ENCODE measurements around the gene VTA1. TPM values are rescaled to one million over a fixed set of nuclear protein-coding genes. Genes with fewer than 3 reads are reported as not detected.
"Not testable (repeated sequence)": the region's sequence is repeated elsewhere in the genome, so short reads cannot be mapped to it uniquely, and the experiment has no call there.

VTA1 gene
- total RNA-seq, 1 experiment from 2014 or later: 55.1 TPM

GRCh38 chr6:142132625-142133024, 14.4 kb upstream of the VTA1 start, which contains the start of gene GJE1:
Gene GJE1, plus strand, starts transcription at chr6:142132925. Its CDS starts 234 bp downstream, at chr6:142133159.
- CTCF ChIA-PET: no interaction called here
- BruUV-seq (replicated peaks): no TSS peak
- TF ChIP-seq CTCF (IDR thresholded peaks at IDR 0.05; ENCODE audit: insufficient read depth in 1 of 2, low read depth in 1 of 2, low read length in 1 of 2, severe bottlenecking in 1 of 2, unreplicated experiment in 1 of 2): no peak

GRCh38 chr6:142138876-142139275, 8.2 kb upstream of the VTA1 start:
- CTCF ChIA-PET: no interaction called here
- Mint-ChIP-seq H3K27ac (ENCODE audit: unreplicated experiment) (no peak overlapping the region), H3K4me1 (ENCODE audit: low read depth, unreplicated experiment) (no peaks in the 10 kb centered on the region), H3K9me3 (ENCODE audit: unreplicated experiment) (no peaks in the 10 kb centered on the region), H3K27me3 (ENCODE audit: insufficient read depth, unreplicated experiment) (peaks cover 6% of the 10 kb centered on the region), H3K4me3 (ENCODE audit: unreplicated experiment) (no peak overlapping the region), H3K36me3 (ENCODE audit: insufficient read depth, unreplicated experiment) (no peaks in the 10 kb centered on the region)
- Histone ChIP-seq H3K27me3 (replicated peaks; ENCODE audit: control insufficient read depth, insufficient read depth, low read length) (no peaks in the 10 kb centered on the region), H3K4me1 (no peaks in the 10 kb centered on the region), H3K36me3 (ENCODE audit: control insufficient read depth, insufficient read depth, low read length) (no peaks in the 10 kb centered on the region), H3K9me3 (no peaks in the 10 kb centered on the region), H3K4me3 (ENCODE audit: low read depth, low read length) (no peak overlapping the region)
- intact Hi-C loops (cut with micrococcal nuclease; ENCODE audit: unreplicated experiment): no loop called here
- TF ChIP-seq CTCF (IDR thresholded peaks at IDR 0.05; ENCODE audit: insufficient read depth in 1 of 2, low read depth in 1 of 2, low read length in 1 of 2, severe bottlenecking in 1 of 2, unreplicated experiment in 1 of 2): no peak
- BruUV-seq (replicated peaks): no TSS peak
- POLR2A ChIA-PET: no interaction called here
- no peak for DNase-seq

More at GRCh38 chr6:142132625-142133024, 14.4 kb upstream of the VTA1 start, which contains the start of gene GJE1:
- no peak within 1 kb of the TSS for H3K4me3 Mint-ChIP-seq (ENCODE audit: unreplicated experiment)
- no peaks in the 10 kb centered on the region for H3K9me3 ChIP-seq
- peaks cover 11% of the 10 kb centered on the region for H3K27me3 Mint-ChIP-seq (ENCODE audit: insufficient read depth, unreplicated experiment)
- no peaks in the 10 kb centered on the region for H3K4me1 ChIP-seq
- no peaks in the 10 kb centered on the region for H3K4me1 Mint-ChIP-seq (ENCODE audit: low read depth, unreplicated experiment)
- H3K36me3 Mint-ChIP-seq (ENCODE audit: insufficient read depth, unreplicated experiment): no peaks in the 10 kb centered on the region
- H3K9me3 Mint-ChIP-seq (ENCODE audit: unreplicated experiment): no peaks in the 10 kb centered on the region
- H3K36me3 ChIP-seq (ENCODE audit: control insufficient read depth, insufficient read depth, low read length): no peaks in the 10 kb centered on the region
- POLR2A ChIA-PET: no interaction called here
- H3K27ac Mint-ChIP-seq (ENCODE audit: unreplicated experiment): no peak within 1 kb of the TSS
- intact Hi-C loops (cut with micrococcal nuclease; ENCODE audit: unreplicated experiment): no loop called here
- no peaks in the 10 kb centered on the region for H3K27me3 ChIP-seq (replicated peaks; ENCODE audit: control insufficient read depth, insufficient read depth, low read length)
- no peak for DNase-seq
- H3K4me3 ChIP-seq (ENCODE audit: low read depth, low read length): no peak within 1 kb of the TSS

- H3K27me3 ChIP-seq (replicated peaks; ENCODE audit: control insufficient read depth, insufficient read depth, low read length); H3K4me1 ChIP-seq; H3K27ac Mint-ChIP-seq (ENCODE audit: unreplicated experiment); H3K9me3 ChIP-seq; intact Hi-C loops (cut with micrococcal nuclease; ENCODE audit: unreplicated experiment); DNase-seq; H3K36me3 Mint-ChIP-seq (ENCODE audit: insufficient read depth, unreplicated experiment); BruUV-seq (replicated peaks); H3K4me3 Mint-ChIP-seq (ENCODE audit: unreplicated experiment); H3K4me1 Mint-ChIP-seq (ENCODE audit: low read depth, unreplicated experiment); H3K9me3 Mint-ChIP-seq (ENCODE audit: unreplicated experiment); POLR2A ChIA-PET; H3K4me3 ChIP-seq (ENCODE audit: low read depth, low read length); H3K36me3 ChIP-seq (ENCODE audit: control insufficient read depth, insufficient read depth, low read length); CTCF ChIA-PET: not testable (repeated sequence)
- peaks cover 13% of the 10 kb centered on the region for H3K27me3 Mint-ChIP-seq (ENCODE audit: insufficient read depth, unreplicated experiment)
Observed at GRCh38 chr6:142141531-142141930, 5.5 kb upstream of the VTA1 start.

GRCh38 chr6:142152746-142153145, 5.7 kb downstream of the VTA1 start:
- H3K27me3 ChIP-seq (replicated peaks; ENCODE audit: control insufficient read depth, insufficient read depth, low read length): no peaks in the 10 kb centered on the region
- Mint-ChIP-seq H3K27ac (ENCODE audit: unreplicated experiment) (no peak overlapping the region), H3K9me3 (ENCODE audit: unreplicated experiment) (no peaks in the 10 kb centered on the region), H3K36me3 (ENCODE audit: insufficient read depth, unreplicated experiment) (peaks cover 13% of the 10 kb centered on the region), H3K27me3 (ENCODE audit: insufficient read depth, unreplicated experiment) (no peaks in the 10 kb centered on the region), H3K4me3 (ENCODE audit: unreplicated experiment) (no peak overlapping the region), H3K4me1 (ENCODE audit: low read depth, unreplicated experiment) (peaks cover 10% of the 10 kb centered on the region)
- DNase-seq: no peak
- ChIA-PET CTCF (no interaction called here), POLR2A (no interaction called here)
- no peaks in the 10 kb centered on the region for H3K4me1 ChIP-seq
- no peaks in the 10 kb centered on the region for H3K9me3 ChIP-seq
- BruUV-seq (replicated peaks): no TSS peak
- H3K4me3 ChIP-seq (ENCODE audit: low read depth, low read length): no peak overlapping the region
- TF ChIP-seq CTCF (IDR thresholded peaks at IDR 0.05; ENCODE audit: insufficient read depth in 1 of 2, low read depth in 1 of 2, low read length in 1 of 2, severe bottlenecking in 1 of 2, unreplicated experiment in 1 of 2): no peak
- H3K36me3 ChIP-seq (ENCODE audit: control insufficient read depth, insufficient read depth, low read length): no peaks in the 10 kb centered on the region
- intact Hi-C loops (cut with micrococcal nuclease; ENCODE audit: unreplicated experiment): no loop called here

Data from Caco-2 (cell line).